ENCODE data around the gene TARS3.
A peak's percentile ranks its signal among the peaks of the same experiment; 100 is the strongest.

The TARS3 gene

DNA sequence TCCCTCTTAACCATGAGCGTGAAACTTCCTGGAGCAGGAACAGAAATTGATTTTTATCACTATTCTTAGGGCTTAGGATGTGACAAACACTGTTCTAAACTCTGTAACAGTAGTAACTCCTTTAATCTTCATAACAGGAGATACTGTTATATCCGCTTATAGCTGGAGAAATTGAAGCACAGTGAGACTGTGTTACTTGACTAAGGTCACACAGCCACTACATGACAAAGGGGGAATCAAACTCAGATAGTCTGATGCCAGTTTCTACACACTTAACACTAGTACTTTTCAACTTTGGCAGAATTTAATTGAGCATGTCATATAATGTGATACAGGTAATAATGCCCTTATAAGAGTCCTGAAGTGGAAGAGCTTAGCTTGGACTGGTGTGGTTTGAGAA, 800 bp upstream of the TARS3 start:
- TF ChIP-seq ZC3H10 (CRISPR knock-in tag; IDR thresholded peaks at IDR 0.05): no peak
- no peak for TF ChIP-seq OSR1 (CRISPR knock-in tag; IDR thresholded peaks at IDR 0.05)
- TF ChIP-seq TCF4 (CRISPR knock-in tag; IDR thresholded peaks at IDR 0.05; ENCODE audit: borderline replicate concordance): no peak
- no peak for TF ChIP-seq SNAI2 (CRISPR knock-in tag; IDR thresholded peaks at IDR 0.05)
- no peak for TF ChIP-seq TOX (CRISPR knock-in tag; IDR thresholded peaks at IDR 0.05; ENCODE audit: borderline replicate concordance)
- TF ChIP-seq CSDC2 (CRISPR knock-in tag; IDR thresholded peaks at IDR 0.05): no peak
- no peak for TF ChIP-seq GLIS3 (CRISPR knock-in tag; IDR thresholded peaks at IDR 0.05)
- TF ChIP-seq, protein P1, sequence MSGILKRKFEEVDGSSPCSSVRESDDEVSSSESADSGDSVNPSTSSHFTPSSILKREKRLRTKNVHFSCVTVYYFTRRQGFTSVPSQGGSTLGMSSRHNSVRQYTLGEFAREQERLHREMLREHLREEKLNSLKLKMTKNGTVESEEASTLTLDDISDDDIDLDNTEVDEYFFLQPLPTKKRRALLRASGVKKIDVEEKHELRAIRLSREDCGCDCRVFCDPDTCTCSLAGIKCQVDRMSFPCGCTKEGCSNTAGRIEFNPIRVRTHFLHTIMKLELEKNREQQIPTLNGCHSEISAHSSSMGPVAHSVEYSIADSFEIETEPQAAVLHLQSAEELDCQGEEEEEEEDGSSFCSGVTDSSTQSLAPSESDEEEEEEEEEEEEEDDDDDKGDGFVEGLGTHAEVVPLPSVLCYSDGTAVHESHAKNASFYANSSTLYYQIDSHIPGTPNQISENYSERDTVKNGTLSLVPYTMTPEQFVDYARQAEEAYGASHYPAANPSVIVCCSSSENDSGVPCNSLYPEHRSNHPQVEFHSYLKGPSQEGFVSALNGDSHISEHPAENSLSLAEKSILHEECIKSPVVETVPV (CRISPR knock-in tag; IDR thresholded peaks at IDR 0.05): no peak
- TF ChIP-seq, protein P2, sequence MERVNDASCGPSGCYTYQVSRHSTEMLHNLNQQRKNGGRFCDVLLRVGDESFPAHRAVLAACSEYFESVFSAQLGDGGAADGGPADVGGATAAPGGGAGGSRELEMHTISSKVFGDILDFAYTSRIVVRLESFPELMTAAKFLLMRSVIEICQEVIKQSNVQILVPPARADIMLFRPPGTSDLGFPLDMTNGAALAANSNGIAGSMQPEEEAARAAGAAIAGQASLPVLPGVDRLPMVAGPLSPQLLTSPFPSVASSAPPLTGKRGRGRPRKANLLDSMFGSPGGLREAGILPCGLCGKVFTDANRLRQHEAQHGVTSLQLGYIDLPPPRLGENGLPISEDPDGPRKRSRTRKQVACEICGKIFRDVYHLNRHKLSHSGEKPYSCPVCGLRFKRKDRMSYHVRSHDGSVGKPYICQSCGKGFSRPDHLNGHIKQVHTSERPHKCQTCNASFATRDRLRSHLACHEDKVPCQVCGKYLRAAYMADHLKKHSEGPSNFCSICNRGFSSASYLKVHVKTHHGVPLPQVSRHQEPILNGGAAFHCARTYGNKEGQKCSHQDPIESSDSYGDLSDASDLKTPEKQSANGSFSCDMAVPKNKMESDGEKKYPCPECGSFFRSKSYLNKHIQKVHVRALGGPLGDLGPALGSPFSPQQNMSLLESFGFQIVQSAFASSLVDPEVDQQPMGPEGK (CRISPR knock-in tag; IDR thresholded peaks at IDR 0.05; ENCODE audit: borderline replicate concordance): no peak
- TF ChIP-seq, protein P3, sequence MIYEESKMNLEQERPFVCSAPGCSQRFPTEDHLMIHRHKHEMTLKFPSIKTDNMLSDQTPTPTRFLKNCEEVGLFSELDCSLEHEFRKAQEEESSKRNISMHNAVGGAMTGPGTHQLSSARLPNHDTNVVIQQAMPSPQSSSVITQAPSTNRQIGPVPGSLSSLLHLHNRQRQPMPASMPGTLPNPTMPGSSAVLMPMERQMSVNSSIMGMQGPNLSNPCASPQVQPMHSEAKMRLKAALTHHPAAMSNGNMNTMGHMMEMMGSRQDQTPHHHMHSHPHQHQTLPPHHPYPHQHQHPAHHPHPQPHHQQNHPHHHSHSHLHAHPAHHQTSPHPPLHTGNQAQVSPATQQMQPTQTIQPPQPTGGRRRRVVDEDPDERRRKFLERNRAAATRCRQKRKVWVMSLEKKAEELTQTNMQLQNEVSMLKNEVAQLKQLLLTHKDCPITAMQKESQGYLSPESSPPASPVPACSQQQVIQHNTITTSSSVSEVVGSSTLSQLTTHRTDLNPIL (CRISPR knock-in tag; IDR thresholded peaks at IDR 0.05; ENCODE audit: low read depth): no peak
- no peak for TF ChIP-seq ZNF565 (CRISPR knock-in tag; conservative IDR thresholded peaks at IDR 0.05; ENCODE audit: low read depth)
- no peak for ATAC-seq

DNA sequence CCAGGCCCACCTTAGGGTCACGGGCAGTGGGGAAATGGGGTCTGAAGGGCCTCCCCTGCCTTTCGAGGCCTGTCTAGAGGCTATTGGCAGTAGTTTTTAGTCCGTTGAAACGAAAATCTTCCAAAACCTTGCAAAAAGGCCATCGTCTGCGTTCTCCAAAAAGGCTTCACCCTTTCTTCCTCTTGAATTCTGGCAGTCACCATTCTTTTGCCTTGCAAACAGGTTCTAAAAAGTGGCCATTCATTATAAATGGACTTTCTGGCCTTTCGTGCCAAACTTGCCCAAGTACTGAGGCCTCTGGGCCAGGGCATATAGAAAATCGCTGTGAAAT, 367 bp upstream of the TARS3 start:
- no peak for TF ChIP-seq ISL1 (CRISPR knock-in tag; IDR thresholded peaks at IDR 0.05)
- TF ChIP-seq, protein P4, sequence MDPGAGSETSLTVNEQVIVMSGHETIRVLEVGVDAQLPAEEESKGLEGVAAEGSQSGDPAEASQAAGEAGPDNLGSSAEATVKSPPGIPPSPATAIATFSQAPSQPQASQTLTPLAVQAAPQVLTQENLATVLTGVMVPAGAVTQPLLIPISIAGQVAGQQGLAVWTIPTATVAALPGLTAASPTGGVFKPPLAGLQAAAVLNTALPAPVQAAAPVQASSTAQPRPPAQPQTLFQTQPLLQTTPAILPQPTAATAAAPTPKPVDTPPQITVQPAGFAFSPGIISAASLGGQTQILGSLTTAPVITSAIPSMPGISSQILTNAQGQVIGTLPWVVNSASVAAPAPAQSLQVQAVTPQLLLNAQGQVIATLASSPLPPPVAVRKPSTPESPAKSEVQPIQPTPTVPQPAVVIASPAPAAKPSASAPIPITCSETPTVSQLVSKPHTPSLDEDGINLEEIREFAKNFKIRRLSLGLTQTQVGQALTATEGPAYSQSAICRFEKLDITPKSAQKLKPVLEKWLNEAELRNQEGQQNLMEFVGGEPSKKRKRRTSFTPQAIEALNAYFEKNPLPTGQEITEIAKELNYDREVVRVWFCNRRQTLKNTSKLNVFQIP (CRISPR knock-in tag; IDR thresholded peaks at IDR 0.05; ENCODE audit: borderline replicate concordance, low read depth): no peak
- no peak for TF ChIP-seq ZNF8 (CRISPR knock-in tag; IDR thresholded peaks at IDR 0.05)
- no peak for TF ChIP-seq ZFP3 (CRISPR knock-in tag; IDR thresholded peaks at IDR 0.05)
- no peak for TF ChIP-seq BACH2 (CRISPR knock-in tag; IDR thresholded peaks at IDR 0.05; ENCODE audit: borderline replicate concordance)
- no peak for TF ChIP-seq GLIS3 (CRISPR knock-in tag; IDR thresholded peaks at IDR 0.05)
- no peak for TF ChIP-seq ARNTL (CRISPR knock-in tag; IDR thresholded peaks at IDR 0.05; ENCODE audit: borderline replicate concordance, low read depth)
- no peak for TF ChIP-seq ZNF70 (CRISPR knock-in tag; IDR thresholded peaks at IDR 0.05)
- no peak for TF ChIP-seq ZNF565 (CRISPR knock-in tag; conservative IDR thresholded peaks at IDR 0.05; ENCODE audit: low read depth)
- no peak for TF ChIP-seq PPARA (CRISPR knock-in tag; IDR thresholded peaks at IDR 0.05; ENCODE audit: borderline replicate concordance)
- ATAC-seq: no peak

DNA sequence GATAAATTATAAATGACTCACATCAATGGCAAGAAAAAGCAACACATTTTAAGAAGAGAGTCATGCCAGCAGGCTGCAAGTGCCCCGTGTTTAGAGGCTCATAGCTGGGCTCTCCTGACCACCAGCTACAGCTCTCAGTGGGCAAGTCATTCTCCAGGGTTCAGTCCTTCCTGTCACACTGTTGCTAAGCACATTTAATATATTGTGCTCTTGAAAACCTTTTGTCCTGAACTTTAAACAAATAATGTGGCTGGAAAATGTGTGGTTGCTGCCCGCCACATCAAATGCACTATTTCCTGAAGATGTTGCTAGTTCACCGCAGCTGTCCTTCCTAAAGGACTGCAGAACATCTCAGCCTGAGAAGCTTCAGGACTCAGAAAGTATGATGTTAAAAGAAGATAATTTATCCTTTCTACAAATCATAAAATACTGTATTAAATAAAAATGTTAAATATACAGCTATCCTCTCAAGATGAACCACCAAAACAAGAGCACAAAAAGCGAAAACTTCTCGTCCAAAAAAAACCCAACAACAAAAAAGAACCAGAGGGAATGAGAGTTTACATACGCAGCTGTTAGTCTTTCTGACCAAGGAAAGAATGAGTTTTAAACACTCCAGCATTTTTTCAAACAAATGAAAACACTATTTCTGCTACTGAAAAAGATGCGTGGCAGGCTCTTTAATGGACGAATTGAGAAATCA, 951 bp downstream of the TARS3 start:
- ATAC-seq: peak; percentile 25
- TF ChIP-seq BACH2 (CRISPR knock-in tag; IDR thresholded peaks at IDR 0.05; ENCODE audit: borderline replicate concordance) (no peak), TOX (CRISPR knock-in tag; IDR thresholded peaks at IDR 0.05; ENCODE audit: borderline replicate concordance) (no peak), ZFP30 (CRISPR knock-in tag; IDR thresholded peaks at IDR 0.05) (no peak), ZNF70 (CRISPR knock-in tag; IDR thresholded peaks at IDR 0.05) (no peak), SNAI2 (CRISPR knock-in tag; IDR thresholded peaks at IDR 0.05) (no peak)
- TF ChIP-seq, protein P1 (CRISPR knock-in tag; IDR thresholded peaks at IDR 0.05): no peak

DNA sequence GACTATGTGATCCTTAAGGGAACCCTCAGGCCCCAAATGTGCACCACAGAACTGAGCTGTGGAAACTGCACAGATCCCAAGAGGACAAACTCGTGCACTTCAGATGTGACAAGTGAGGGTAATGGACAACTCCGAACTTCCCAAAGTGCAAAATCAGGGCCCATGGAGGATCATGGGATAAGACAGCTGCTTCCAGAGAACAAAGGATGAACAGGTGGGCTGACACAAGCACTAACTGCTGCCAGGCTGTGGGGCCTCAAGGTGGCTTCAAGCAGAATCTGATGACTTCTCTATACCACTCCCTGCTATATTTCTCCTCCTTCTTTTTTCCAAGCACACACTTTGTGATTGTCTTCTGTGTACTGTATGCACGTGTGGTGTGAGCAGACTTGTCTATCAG, 5.4 kb downstream of the TARS3 start:
- ATAC-seq: no peak
- TF ChIP-seq, protein P4 (CRISPR knock-in tag; IDR thresholded peaks at IDR 0.05; ENCODE audit: borderline replicate concordance, low read depth): no peak
- TF ChIP-seq CSDC2 (CRISPR knock-in tag; IDR thresholded peaks at IDR 0.05) (no peak), GLIS3 (CRISPR knock-in tag; IDR thresholded peaks at IDR 0.05) (no peak), ZFP3 (CRISPR knock-in tag; IDR thresholded peaks at IDR 0.05) (no peak), ESRRG (CRISPR knock-in tag; IDR thresholded peaks at IDR 0.05) (no peak), ZNF70 (CRISPR knock-in tag; IDR thresholded peaks at IDR 0.05) (no peak), RARB (CRISPR knock-in tag; IDR thresholded peaks at IDR 0.05) (no peak), OSR1 (CRISPR knock-in tag; IDR thresholded peaks at IDR 0.05) (no peak), ZNF565 (CRISPR knock-in tag; conservative IDR thresholded peaks at IDR 0.05; ENCODE audit: low read depth) (no peak)
- TF ChIP-seq, protein P1 (CRISPR knock-in tag; IDR thresholded peaks at IDR 0.05): no peak
- TF ChIP-seq, protein P2 (CRISPR knock-in tag; IDR thresholded peaks at IDR 0.05; ENCODE audit: borderline replicate concordance): no peak
